ENCODE results near the gene MBD4.
A peak's percentile ranks its signal among the peaks of the same experiment; 100 is the strongest.
"Not testable (repeated sequence)": the region's sequence is repeated elsewhere in the genome, so short reads cannot be mapped to it uniquely, and the experiment has no call there.

Gene MBD4

DNA sequence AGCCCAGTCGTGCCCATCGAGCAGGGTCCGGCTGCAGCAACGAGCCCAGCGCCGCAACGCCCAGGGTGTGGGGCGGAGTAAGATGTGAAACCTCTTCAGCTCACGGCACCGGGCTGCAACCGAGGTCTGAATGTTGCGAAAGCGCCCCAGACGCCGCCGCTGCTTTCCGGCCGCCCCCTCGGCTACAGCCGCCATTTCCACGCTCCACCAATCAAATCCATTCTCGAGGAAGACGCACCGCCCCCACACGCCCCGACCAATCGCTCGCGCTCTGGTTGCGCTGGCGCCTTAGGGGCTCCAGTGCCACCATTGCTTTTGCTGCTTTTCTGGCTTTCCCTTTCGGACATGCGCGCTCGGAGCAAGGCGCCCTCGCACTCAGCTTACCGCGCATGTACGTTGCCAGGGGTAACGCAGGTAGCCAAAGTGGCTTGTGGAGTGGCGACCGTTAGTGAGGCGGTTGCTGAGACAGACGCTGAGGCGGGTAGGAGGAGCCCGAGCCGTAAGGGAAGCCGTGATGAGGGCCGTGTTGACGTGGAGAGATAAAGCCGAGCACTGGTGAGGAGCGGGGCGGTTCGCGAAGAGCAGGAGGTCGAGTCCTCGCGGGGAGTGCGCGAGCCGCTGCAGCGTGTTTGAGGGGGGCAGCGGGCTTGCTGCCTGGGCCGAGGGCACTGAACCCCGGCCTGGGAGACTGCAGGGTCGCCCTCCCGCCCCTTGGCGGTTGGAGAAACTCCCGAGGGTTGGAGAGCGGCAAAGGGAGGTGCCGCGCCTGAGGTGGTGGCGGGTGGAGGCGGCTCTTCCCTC, at the start of gene MBD4, which contains the start of gene IFT122:
MBD4 (minus strand) TSS at position 132 of the 801 bp plus-strand sequence; CDS start at position 17, 115 bp downstream.
IFT122 (plus strand) TSS at position 408 of the 801 bp plus-strand sequence; CDS start at position 515, 107 bp downstream.
- DNase-seq = peak; percentile 98

GRCh38 chr3:129489258-129489657, 49.5 kb upstream of the MBD4 start:
- DNase-seq = not testable (repeated sequence)

DNA sequence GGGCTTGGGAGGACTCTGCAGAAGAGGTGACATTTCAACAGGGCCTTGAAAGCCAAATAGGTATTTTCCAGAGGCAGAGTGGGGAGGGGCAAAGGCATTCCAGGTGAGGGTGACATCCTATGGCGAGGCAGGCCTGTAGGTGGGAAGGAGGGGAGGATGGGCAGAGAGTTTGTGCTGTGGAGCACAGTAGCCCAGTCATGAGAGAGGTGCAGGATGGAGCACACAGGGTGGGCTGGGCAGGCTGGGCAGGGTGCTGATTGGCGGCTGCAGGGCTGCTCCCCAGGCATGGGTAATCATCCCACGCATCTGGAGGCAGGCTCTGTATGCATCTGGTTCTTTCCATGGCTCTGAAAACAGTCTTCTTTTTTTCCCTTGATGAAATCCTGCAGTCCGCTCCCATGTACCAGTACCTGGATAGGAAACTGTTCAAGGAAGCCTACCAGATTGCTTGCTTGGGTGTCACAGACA, 48.2 kb upstream of the MBD4 start:
- DNase-seq = not testable (repeated sequence)

- no peak for DNase-seq
Measured at GRCh38 chr3:129487183-129487867, 47.6 kb upstream of the MBD4 start.

- DNase-seq = no peak
Measured at GRCh38 chr3:129486664-129487035, 46.9 kb upstream of the MBD4 start.

DNA sequence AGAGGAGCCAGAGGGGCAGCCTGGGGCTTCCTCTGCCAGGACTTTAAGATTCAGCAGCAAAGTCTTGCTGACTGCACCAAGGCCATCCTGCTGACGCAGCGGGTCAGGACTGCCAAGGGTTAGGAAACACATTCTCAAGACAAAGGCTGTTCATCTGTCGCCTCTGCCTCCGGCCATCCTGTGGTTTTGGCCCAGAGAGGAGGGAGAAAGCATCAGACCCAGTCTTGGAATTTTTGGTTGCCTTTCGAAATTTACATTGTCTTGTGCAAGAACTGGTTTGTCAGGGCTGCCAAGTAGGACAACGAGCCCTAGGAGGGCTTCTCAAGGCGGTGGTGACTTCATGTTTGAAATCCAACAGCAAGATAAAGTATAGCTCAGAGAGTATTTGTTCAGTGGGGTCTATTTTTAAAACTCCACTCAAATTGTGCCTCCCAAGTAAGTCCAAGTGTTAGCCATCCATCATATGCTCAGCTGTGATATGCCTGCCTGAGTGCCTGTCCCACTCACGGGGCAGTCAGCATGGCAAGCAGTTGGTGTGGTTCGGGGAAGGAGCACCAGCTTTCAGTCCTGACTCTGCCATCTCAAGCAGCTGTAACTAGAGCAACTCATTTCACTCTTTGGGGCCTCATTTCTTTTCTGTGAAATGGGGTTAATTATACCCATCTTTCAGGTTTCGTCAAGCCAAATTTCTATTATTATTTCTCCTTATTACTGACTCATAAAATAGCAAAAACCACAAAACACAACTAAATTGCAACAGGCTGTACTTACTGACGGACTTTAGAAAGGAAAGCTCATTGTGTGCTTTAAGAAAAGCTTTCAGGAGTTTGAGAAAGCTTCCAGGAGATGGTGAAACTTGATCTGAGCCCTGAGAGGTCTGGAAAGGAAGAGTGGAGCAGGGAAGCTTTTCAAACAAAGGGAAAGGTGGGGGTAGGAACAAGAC, 46.2 kb upstream of the MBD4 start:
- DNase-seq = no peak

GRCh38 chr3:129485146-129485545, 45.4 kb upstream of the MBD4 start:
- DNase-seq = not testable (repeated sequence)

GRCh38 chr3:129483870-129484269, 44.1 kb upstream of the MBD4 start:
- DNase-seq = no peak

GRCh38 chr3:129482721-129483120, 43.0 kb upstream of the MBD4 start:
- no peak for DNase-seq

- DNase-seq = no peak
Measured at GRCh38 chr3:129481766-129482332, 42.1 kb upstream of the MBD4 start.

DNA sequence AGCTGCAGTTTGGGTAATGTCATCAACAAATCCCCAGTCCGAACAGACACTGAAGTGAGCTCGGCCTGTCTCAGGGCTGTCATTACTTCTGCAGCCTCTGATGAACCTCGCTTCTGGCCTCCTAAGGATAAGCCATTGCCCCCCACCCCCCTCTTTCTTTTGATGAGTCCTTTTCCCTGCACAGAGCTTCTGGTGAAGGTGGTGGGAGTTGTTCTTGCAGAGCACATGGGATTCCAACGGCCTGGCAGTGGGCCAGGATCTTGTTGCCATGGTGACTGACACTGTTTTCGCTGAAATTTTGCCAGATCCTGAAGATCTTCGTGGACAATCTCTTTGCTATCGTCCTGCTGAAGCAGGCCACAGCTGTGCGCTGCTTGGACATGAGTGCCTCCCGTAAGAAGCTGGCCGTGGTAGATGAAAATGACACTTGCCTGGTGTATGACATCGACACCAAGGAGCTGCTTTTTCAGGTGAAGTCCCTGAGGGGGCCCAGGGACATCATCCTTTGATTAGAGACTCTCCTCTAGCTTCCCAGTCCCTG, 41.5 kb upstream of the MBD4 start:
- peak; percentile 7 for DNase-seq

DNA sequence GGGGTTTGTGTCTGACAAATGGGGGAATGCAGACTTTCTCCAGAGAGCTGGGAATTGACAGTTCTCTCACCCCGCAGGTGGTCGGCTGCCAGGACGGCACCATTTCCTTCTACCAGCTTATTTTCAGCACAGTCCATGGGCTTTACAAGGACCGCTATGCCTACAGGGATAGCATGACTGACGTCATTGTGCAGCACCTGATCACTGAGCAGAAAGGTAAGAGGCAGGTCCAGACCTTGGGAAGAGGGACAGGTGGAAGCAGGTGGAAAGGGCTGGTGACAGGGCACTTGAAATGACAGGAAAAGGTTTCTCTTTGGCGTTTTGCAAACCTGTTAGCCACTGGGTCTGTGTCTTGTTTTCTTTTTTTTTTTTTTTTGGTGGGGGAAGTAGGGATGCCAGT, 36.8 kb upstream of the MBD4 start:
- no peak for DNase-seq

- no peak for DNase-seq
Measured at GRCh38 chr3:129475863-129476262, 36.1 kb upstream of the MBD4 start.

- DNase-seq = no peak
Measured at GRCh38 chr3:129474984-129475804, 35.4 kb upstream of the MBD4 start.

GRCh38 chr3:129473769-129474152, 34.0 kb upstream of the MBD4 start:
- no peak for DNase-seq

DNA sequence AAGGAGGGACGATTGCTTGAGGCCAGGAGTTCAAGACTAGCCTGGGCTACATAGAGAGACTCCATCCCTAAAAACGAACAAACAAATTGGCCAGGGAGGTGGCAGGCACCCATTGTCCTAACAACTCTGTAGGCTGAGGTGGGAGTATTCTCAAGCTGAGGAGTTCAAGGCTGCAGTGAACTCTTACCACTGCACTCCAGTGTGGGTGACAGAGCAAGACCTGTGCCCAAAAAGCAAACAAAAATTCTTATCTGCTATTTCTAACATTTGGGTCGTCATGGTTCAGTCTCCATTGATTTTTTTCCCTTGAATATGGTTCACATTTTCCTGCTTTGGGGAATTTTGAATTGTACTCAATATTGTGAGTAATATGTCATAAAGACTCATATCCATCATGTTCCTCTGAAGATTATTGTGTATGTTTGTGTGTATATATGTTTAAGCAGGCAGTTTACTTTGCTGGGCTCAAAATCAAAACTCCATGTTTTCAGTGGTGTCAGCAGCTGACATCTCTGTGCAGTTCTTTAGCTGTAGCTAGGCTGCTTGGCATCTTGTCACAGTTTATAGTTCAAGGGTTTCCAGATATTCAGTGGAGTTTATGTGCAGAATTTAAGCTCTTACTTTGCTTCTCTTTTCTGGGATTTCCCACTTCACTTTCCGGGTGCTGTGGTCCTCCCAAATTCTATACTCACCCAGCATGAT, 33.5 kb upstream of the MBD4 start:
- DNase-seq = no peak

- DNase-seq = no peak
Measured at GRCh38 chr3:129470861-129471260, 31.1 kb upstream of the MBD4 start.

DNA sequence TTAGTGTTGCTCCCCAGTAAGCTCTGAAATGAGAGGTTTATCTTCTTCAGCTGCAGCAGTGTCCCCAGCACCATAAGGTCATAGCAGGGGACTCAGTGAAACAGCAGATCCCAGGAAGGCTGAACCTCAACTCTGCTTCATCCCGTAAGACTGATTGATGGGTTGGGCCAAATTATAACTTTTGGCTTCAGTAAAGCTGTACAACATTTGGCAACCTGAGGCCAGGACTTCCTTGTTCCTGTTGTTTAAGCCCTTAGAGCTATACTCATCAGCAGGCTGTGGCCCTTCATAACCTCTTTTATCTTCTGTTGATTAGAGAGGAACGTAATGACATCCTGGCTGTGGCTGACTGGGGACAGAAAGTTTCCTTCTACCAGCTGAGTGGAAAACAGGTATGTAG, 29.3 kb upstream of the MBD4 start:
- DNase-seq = no peak

DNA sequence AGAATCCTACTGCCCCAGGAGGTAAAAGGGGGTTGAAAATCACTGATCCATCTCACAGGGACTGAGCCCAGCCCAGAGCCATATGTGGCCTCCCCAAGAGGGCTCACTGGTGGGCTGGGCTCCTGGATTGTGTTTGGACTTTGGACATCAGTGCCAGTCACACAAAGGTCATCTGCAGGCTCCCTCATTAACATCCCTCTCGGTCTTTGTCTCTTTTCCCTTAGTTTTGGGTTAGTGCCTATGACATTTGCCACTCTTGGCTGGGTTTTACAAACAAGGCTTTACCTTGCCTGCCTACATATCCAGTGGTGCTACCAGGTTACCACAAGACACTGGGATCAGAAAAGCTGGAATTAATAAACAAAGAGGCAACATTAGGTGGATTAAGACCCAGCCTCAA, 28.2 kb upstream of the MBD4 start:
- no peak for DNase-seq

- no peak for DNase-seq
Measured at GRCh38 chr3:129463716-129464115, 24.0 kb upstream of the MBD4 start.

DNA sequence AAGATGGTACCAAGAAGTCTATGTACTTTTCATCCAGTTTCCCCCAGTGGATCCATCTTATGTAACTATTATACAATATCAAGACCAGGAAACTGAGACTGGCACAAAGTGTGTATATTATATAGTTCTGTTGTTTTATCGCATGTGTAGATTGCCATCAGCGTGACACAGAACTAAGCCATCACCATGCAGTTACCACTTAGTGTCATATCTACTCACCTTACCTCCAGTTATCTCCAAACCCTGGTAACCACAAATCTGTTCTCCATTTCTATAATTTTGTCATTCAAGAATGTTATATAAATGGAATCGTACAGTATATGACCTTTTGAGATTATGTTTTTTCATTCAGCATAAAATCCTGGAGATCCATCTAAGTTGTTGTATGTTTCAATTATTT, 23.3 kb upstream of the MBD4 start:
- DNase-seq = no peak
